IPS-18a (cell line): ENCODE measurements around the gene CNOT8.

Experiments
- H3K27ac ChIP-seq: one replicate; pipeline ENCODE4 v1.5.1; 2013; ENCODE audit warnings: low read length
- H3K27me3 ChIP-seq: one replicate; pipeline ENCODE4 v1.6.1; 2013; ENCODE audit warnings: mild to moderate bottlenecking, low read length; ENCODE audit not compliant: control insufficient read depth, insufficient read depth
- H3K36me3 ChIP-seq: one replicate; pipeline ENCODE4 v1.6.1; 2013; ENCODE audit warnings: low read depth, low read length; ENCODE audit not compliant: control insufficient read depth
- H3K4me1 ChIP-seq: one replicate; pipeline ENCODE4 v1.6.1; 2013; ENCODE audit warnings: low read depth, low read length; ENCODE audit not compliant: control insufficient read depth
- H3K4me3 ChIP-seq: one replicate; pipeline ENCODE4 v1.5.1; 2013; ENCODE audit warnings: low read length
- H3K9ac ChIP-seq: one replicate; pipeline ENCODE4 v1.6.1; 2013; ENCODE audit warnings: mild to moderate bottlenecking, low read length, moderate library complexity
- H3K9me3 ChIP-seq: one replicate; pipeline ENCODE4 v1.6.1; 2013; ENCODE audit warnings: low read depth, low read length; ENCODE audit not compliant: control insufficient read depth

The CNOT8 gene

DNA sequence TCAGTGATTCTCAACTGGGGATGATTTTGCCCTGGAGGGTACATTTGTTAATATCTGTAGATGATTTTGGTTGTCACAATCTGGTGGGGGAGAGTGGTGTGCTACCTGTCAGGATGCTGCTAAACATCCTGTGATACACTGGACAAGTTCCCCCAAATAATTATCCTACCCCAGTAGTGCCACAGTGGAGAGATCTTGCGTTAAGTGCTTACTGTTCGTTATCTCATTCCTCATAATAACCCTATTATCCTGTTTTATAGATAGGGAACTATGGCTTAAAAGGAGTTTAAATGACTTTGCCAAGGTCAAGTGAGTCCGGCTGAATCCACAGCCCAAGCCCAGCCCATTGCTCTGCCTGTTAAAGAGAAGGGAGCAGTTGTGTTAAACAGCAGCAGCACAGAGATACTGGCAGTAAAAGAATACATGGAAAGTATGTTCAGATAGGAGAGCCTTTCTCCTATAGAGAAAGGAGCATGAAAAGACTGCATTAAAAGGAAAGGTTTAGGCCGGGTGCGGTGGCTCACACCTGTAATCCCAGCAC is 15.4 kb downstream of the CNOT8 start:
- Histone ChIP-seq H3K9me3 (no peaks in the 10 kb centered on the region), H3K4me3 (no peak overlapping the region), H3K27ac (no peak overlapping the region), H3K36me3 (peaks cover 54% of the 10 kb centered on the region), H3K27me3 (no peaks in the 10 kb centered on the region), H3K9ac (no peak overlapping the region), H3K4me1 (no peaks in the 10 kb centered on the region)

DNA sequence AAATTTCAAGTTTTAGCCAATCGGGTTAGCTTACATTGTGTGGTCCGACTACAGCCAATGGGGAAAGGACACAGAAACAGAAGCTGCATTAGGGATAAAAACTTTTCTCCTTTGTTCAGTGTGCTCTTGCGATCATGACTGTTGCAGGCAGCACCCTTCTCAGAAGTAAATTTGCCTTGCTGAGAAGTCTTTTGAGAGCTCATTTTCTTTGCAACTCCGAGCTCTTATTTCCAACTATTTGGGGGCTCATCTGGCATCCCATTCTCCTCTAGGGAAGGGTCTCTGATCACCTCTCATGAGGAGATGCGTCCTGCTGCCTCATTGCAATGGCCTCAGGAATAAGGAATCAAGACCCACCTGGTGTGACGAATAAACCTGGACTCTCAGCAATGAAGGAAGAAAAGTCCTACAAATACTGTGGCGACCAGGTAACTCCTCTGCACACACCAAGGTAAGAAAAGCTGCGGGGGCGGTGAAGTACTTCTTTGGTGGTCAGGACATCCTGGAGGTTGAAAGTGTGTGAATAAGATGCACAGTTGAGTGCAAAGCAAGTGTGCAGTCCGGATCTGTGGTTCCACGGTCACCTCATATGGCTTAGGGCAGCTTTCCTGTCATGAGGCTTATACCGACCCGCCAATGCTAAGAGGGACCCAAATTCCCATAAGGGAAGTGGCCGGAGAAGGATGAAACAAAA is 20.4 kb downstream of the CNOT8 start:
- H3K9me3 ChIP-seq = no peaks in the 10 kb centered on the region
- H3K27ac ChIP-seq = no peak overlapping the region
- no peak overlapping the region for H3K9ac ChIP-seq
- H3K27me3 ChIP-seq = no peaks in the 10 kb centered on the region
- H3K4me1 ChIP-seq = no peaks in the 10 kb centered on the region
- no peak overlapping the region for H3K4me3 ChIP-seq
- peaks cover 28% of the 10 kb centered on the region for H3K36me3 ChIP-seq

GRCh38 chr5:154881986-154882385 is 23.6 kb downstream of the CNOT8 start:
- Histone ChIP-seq H3K27me3 (no peaks in the 10 kb centered on the region), H3K36me3 (peaks cover 14% of the 10 kb centered on the region), H3K4me3 (no peak overlapping the region)

GRCh38 chr5:154884424-154884823 is 26.0 kb downstream of the CNOT8 start:
- Histone ChIP-seq H3K27me3 (no peaks in the 10 kb centered on the region), H3K4me1 (no peaks in the 10 kb centered on the region), H3K4me3 (no peak overlapping the region), H3K9ac (no peak overlapping the region), H3K9me3 (peaks cover 9% of the 10 kb centered on the region), H3K36me3 (peaks cover 30% of the 10 kb centered on the region), H3K27ac (no peak overlapping the region)

More at GRCh38 chr5:154881986-154882385, 23.6 kb downstream of the CNOT8 start:
- no peak overlapping the region for H3K27ac ChIP-seq
- H3K4me1 ChIP-seq = no peaks in the 10 kb centered on the region
- H3K9ac ChIP-seq = no peak overlapping the region
- peaks cover 9% of the 10 kb centered on the region for H3K9me3 ChIP-seq

- H3K9me3 ChIP-seq = peaks cover 9% of the 10 kb centered on the region
- no peak overlapping the region for H3K27ac ChIP-seq
- H3K4me3 ChIP-seq = no peak overlapping the region
- peaks cover 38% of the 10 kb centered on the region for H3K36me3 ChIP-seq
- no peaks in the 10 kb centered on the region for H3K4me1 ChIP-seq
- no peaks in the 10 kb centered on the region for H3K27me3 ChIP-seq
- no peak overlapping the region for H3K9ac ChIP-seq
These were observed 27.0 kb downstream of the CNOT8 start for GRCh38 chr5:154885439-154885838.

DNA sequence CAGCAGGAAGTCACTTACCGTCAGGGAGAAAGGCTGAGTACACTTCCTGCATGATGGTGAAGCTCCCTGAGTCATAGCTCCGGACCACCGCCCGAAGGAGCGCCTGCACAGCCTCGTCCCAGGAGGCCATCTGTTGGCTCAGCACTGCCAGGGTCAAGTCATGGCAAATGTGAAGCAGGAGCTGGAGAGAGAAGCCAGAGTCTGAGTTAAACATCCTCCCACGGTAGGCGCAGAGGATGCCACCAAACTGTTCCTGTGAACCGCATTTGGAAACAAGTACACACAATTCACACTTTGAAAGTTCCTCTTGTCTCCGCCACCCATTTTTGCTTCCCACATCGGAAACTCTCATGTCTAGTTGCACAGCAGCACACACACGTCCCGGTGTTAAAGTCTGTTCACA is 33.9 kb downstream of the CNOT8 start:
- Histone ChIP-seq H3K9me3 (no peaks in the 10 kb centered on the region), H3K27me3 (no peaks in the 10 kb centered on the region), H3K4me1 (no peaks in the 10 kb centered on the region), H3K4me3 (no peak overlapping the region), H3K27ac (no peak overlapping the region), H3K9ac (no peak overlapping the region), H3K36me3 (peaks cover 77% of the 10 kb centered on the region)

GRCh38 chr5:154893381-154893780 is 35.0 kb downstream of the CNOT8 start:
- Histone ChIP-seq H3K4me3 (no peak overlapping the region), H3K36me3 (peaks cover 79% of the 10 kb centered on the region), H3K9ac (no peak overlapping the region), H3K4me1 (no peaks in the 10 kb centered on the region), H3K27ac (no peak overlapping the region), H3K9me3 (no peaks in the 10 kb centered on the region), H3K27me3 (no peaks in the 10 kb centered on the region)

GRCh38 chr5:154895606-154896561 is 37.5 kb downstream of the CNOT8 start:
- Histone ChIP-seq H3K4me3 (no peak overlapping the region), H3K9ac (no peak overlapping the region), H3K27me3 (no peaks in the 10 kb centered on the region), H3K36me3 (peaks cover 84% of the 10 kb centered on the region), H3K9me3 (no peaks in the 10 kb centered on the region), H3K27ac (no peak overlapping the region), H3K4me1 (no peaks in the 10 kb centered on the region)

- Histone ChIP-seq H3K9me3 (no peaks in the 10 kb centered on the region), H3K27ac (no peak overlapping the region), H3K36me3 (peaks cover 84% of the 10 kb centered on the region), H3K27me3 (no peaks in the 10 kb centered on the region), H3K9ac (no peak overlapping the region), H3K4me1 (no peaks in the 10 kb centered on the region), H3K4me3 (no peak overlapping the region)
These were observed 38.2 kb downstream of the CNOT8 start for GRCh38 chr5:154896562-154897165.

GRCh38 chr5:154898210-154898609 is 39.8 kb downstream of the CNOT8 start:
- Histone ChIP-seq H3K4me1 (no peaks in the 10 kb centered on the region), H3K36me3 (peaks cover 91% of the 10 kb centered on the region), H3K9me3 (no peaks in the 10 kb centered on the region), H3K4me3 (no peak overlapping the region), H3K9ac (no peak overlapping the region), H3K27ac (no peak overlapping the region), H3K27me3 (no peaks in the 10 kb centered on the region)

DNA sequence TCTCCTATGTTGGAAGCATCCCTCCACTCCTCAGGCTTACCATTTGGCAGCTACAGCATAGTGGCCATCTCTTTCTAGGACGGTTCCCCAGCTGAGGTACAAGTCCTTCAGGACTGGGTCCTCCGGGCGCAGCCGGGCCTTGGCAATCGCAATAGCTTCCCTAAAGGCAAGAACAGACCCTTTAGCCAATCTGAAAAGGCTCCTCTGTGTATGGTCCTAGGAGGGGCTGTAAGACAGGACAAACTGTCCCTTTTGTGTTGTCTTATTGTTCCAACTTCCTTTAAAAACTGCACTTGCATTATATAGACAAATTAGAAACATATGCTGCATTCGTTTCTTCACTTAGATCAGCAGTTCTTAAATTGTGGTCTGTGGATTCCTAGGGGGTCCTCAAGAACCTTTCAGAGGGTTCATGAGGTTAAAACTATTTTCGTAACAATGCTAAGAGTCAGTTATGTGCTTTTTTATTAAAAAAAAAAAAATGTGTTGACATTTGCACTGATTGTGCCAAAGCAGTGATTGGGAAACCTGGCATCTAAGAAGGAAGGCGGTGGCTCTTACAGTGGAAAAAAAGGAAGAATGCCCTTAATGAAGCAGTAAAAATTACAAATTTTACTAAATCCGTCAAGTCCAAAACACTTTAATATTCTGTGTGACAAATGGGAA is 40.9 kb downstream of the CNOT8 start:
- H3K4me1 ChIP-seq = no peaks in the 10 kb centered on the region
- peaks cover 90% of the 10 kb centered on the region for H3K36me3 ChIP-seq
- H3K27ac ChIP-seq = no peak overlapping the region
- H3K4me3 ChIP-seq = no peak overlapping the region
- H3K9ac ChIP-seq = no peak overlapping the region
- no peaks in the 10 kb centered on the region for H3K9me3 ChIP-seq
- no peaks in the 10 kb centered on the region for H3K27me3 ChIP-seq
